TTC549 (cell line): ENCODE data around the gene CFAP58.

ENCODE experiments used
- FAIRE-seq: peaks from 2 replicates; lab custom pipeline; 2012; peaks lifted over from hg19 to GRCh38; lab: Jason Lieb, UNC

Gene CFAP58

GRCh38 chr10:104321725-104322415, 31.8 kb upstream of the CFAP58 start:
- FAIRE-seq = no peak

GRCh38 chr10:104322416-104322782, 31.2 kb upstream of the CFAP58 start:
- no peak for FAIRE-seq

GRCh38 chr10:104323085-104323484, 30.5 kb upstream of the CFAP58 start:
- FAIRE-seq = no peak

GRCh38 chr10:104323760-104324201, 29.9 kb upstream of the CFAP58 start:
- FAIRE-seq = no peak

GRCh38 chr10:104324221-104324686, 29.4 kb upstream of the CFAP58 start:
- FAIRE-seq = no peak

GRCh38 chr10:104324931-104325330, 28.7 kb upstream of the CFAP58 start:
- no peak for FAIRE-seq

- no peak for FAIRE-seq
Observed at GRCh38 chr10:104325436-104326435, 27.9 kb upstream of the CFAP58 start.

GRCh38 chr10:104326991-104327610, 26.5 kb upstream of the CFAP58 start:
- FAIRE-seq = no peak

GRCh38 chr10:104327745-104328645, 25.6 kb upstream of the CFAP58 start:
- no peak for FAIRE-seq

GRCh38 chr10:104328646-104328895, 25.1 kb upstream of the CFAP58 start:
- no peak for FAIRE-seq

GRCh38 chr10:104328896-104329710, 24.5 kb upstream of the CFAP58 start:
- no peak for FAIRE-seq

GRCh38 chr10:104329735-104330134, 23.9 kb upstream of the CFAP58 start:
- no peak for FAIRE-seq

GRCh38 chr10:104330168-104331110, 23.2 kb upstream of the CFAP58 start:
- no peak for FAIRE-seq

GRCh38 chr10:104331208-104331838, 22.3 kb upstream of the CFAP58 start:
- FAIRE-seq = no peak

GRCh38 chr10:104332243-104333031, 21.2 kb upstream of the CFAP58 start:
- no peak for FAIRE-seq

GRCh38 chr10:104333032-104333727, 20.5 kb upstream of the CFAP58 start:
- no peak for FAIRE-seq

- no peak for FAIRE-seq
Observed at GRCh38 chr10:104333728-104334373, 19.8 kb upstream of the CFAP58 start.
